Dedifferentiated amniotic fluid mesenchymal stem cell (primary cell): ENCODE data around the gene MCC.
"Not testable (repeated sequence)": the region's sequence is repeated elsewhere in the genome, so short reads cannot be mapped to it uniquely, and the experiment has no call there.

Experiments used
- DNase-seq: peaks from one replicate; pipeline ENCODE4 v3.0.0-alpha.2; 2016; ENCODE audit errors: extremely low spot score

The MCC gene

DNA sequence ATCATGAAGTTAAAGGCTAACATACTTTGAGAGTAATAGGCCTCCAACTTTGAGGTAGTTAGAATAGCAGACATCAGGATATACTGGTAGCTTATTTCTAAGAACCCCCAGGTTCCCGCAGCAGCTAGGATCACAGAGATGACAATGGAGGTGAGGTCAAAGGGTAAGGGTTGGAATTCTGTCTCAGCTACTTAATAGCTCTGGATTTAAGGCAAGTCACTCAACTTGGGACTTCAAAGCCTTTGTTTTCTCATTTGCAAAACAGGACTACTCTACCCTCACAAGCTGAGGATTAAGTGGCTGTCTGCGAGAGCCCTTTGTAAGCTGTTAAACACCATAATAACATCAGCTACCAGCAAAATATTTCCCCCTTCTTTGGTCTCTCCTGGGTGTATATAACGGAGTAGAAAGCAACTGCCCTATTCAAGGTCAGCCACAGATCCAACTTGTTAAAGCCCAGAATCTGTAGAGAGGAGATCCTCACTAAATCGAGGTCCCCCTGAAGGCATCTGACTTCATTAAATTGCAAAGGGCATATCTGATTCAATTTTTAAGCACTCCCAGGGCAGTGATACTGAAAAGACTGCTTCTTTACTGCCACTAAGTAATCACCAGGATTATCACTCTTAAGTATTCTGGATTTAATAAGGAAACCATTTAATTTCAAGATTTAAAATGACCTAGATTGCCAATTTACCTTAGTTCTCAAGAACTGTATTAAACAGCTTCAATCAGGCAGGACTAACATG is 407.0 kb downstream of the MCC start:
- DNase-seq, result no peak

DNA sequence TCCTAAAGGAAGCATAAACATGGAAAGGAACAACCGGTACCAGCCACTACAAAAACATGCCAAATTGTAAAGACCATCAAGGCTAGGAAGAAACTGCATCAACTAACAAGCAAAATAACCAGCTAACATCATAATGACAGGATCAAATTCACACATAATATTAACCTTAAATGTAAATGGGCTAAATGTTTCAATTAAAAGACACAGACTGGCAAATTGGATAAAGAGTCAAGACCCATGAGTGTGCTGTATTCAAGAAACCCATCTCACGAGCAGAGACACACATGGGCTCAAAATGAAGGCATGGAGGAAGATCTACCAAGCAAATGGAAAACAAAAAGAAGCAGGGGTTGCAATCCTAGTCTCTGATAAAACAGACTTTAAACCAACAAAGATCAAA is 411.6 kb downstream of the MCC start:
- DNase-seq, result not testable (repeated sequence)

DNA sequence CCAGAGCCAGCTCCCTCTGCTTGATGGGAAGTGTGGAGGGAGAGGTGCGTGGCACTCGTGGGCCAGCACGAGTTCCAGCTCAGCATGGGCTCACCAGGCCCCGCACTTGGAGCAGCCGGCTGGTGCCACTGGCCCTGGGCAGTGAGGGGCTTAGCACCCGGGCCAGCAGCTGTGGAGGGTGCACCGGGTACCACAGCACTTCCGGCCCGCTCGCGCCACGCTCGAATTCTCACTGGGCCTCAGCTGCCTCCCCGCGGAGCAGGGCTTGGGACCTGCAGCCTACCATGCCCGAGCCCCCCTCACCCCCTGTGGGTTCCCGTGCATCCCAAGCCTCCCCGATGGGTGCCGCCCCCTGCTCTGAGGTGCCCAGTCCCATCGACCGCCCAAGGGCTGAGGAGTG is 413.2 kb downstream of the MCC start:
- no peak for DNase-seq

DNA sequence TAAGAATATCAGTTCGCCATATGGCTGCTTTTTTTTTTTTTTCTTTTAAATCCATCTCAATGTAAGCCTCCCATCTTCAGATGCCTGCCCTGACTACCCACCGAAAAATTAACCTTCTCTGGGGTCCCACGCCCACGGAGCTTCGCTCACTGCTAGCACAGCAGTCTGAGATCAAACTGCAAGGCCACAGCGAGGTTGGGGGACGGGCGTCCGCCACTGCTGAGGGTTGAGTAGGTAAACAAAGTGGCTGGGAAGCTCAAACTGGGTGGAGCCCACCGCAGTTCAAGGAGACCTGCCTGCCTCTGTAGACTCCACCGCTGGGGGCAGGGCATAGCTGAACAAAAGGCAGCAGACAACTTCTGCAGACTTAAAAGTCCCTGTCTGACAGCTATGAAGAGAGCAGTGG is 414.6 kb downstream of the MCC start:
- not testable (repeated sequence) for DNase-seq

DNA sequence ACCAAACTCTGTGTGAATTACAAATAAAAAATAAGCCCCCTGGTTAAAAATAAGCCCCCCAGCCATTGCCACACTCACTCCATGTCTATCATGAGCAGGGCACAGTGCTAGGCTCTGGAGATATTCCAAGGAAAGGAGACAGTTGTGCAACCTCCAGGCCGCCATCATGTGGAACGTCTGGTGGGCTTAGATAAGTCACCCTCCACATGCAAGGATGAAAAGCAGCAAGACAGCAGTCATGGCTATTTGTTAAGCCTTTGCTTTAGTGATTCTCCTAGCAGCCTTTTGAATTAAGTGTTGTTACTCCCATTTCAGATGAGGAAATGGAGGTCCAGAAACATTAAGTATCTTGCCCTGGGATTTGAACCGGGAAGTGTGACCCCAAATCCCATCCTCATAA is 416.9 kb downstream of the MCC start:
- DNase-seq, result no peak

DNA sequence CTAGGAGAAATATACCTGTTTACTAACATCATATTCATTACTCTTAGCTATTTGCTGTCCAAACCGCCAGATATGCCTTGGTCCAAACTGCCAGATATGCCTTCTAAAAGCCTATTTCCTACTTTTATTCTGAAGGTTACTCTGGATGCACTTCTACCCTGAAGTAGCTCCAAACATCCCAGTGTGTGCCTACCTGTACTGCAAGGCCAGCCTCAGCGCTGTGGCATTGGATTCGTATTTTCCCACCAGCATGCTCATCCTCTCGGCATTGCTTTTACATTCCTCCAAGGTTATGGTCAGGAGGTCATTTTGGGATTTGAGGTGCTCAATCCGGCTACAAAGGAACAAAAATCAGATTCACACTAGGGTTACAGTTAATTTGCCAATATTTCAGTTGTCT is 417.4 kb downstream of the MCC start:
- no peak for DNase-seq

DNA sequence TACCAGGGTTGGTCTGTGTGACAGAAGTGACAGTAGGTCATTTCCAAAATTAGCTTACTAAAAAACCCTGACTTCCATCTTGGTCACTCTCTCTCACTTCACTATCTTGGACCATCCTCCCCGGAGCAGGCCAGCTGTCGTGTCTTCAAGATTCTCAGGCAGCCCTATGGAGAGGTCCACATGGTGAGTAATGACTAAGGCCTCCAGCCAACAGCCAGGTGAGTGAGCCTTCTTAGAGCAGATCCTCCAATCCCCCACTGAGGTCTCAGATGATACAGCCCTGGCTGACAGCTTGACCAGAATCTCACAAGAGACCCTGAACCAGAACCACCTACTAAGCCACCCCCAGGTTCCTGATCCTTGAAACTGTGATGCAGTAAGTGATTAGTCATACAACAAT is 419.7 kb downstream of the MCC start:
- DNase-seq, result no peak

DNA sequence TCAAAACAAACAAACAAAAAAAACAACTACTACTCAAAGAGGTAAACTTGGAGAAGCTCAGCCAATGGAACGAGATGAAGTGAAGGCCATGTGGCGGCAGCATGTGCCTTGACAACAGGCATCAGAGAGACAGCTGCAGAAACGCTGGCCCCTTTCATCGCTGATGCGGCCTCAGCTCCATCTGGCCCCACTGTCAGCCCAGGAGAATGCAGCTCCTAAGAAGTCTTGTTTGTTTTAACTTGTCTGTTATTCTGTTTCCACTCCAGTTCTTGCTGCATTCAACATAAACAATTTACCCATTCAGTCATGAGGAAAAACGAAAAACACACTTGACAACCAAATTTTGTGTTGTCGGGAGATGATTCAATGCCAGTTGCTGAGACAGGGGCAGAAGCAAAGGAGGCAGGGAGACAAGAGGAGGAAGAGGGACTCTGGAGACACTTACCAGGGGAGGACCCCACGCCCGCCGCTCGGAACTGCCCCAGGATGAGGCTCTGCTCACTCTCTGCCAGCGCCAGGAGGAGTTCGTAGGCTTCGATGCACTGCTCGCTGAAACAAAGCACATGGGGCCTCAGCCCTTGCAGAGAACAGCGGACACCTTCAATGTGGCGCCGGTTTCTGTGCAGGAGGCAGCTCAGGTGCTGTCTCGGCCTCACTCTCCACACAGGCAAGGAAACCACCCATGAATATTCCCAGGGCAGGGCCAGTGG is 420.5 kb downstream of the MCC start:
- DNase-seq, result no peak

DNA sequence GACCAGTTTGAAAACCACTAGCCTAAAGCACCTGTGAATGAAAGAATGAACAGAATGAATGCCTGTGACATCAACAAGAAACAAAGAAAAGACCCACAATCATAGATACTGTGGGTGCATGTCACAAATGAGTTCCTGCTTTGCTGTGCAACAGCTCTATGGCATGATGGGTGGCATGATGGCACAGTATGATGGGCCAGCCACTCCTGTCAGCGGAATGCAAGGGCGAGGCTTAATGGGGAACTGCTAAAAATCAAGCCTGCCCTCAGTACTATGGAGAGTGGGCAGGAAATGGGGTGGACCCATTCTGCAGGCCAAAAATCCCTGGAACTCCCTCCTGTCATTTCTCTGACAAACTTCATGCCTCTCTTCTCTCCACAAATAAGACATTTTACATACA is 422.6 kb downstream of the MCC start:
- DNase-seq, result no peak

DNA sequence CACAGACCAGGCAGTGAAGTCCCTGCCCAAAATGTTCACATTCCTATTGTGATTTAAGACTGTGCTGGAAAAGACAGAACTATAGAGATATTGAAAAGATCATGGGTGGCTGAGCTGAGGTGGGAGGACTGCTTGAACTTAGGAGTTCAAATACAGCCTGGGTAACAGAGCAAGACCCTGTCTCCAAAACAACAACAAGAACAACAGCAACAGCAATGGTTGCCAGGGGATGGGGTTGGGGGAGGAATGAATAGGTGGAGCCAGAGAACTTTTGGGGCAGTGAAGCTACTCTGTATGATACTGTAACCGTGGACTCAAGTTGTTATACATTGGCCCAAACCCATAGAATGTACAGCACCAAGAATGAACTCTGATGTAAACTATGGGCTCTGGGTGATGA is 423.4 kb downstream of the MCC start:
- DNase-seq, result no peak

DNA sequence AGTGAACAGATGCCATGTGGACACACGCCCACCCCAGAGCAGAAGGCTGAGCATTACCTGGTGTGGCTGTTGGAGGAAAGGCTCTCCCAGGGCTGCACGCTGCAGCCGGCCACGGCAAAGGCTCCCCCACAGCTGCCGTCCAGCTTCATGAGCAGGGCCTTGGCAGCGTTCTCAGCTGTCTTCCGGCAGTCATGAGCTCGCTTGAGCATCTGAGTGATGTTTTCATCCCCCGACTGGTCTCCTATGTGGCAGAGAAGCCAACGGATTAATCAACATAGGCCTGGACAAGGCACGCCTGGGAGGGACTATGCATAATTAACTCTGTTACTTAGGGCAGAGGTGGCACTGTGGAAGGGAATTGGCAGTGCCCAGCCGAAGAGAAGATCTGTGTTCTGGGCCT is 424.3 kb downstream of the MCC start:
- DNase-seq, result no peak

DNA sequence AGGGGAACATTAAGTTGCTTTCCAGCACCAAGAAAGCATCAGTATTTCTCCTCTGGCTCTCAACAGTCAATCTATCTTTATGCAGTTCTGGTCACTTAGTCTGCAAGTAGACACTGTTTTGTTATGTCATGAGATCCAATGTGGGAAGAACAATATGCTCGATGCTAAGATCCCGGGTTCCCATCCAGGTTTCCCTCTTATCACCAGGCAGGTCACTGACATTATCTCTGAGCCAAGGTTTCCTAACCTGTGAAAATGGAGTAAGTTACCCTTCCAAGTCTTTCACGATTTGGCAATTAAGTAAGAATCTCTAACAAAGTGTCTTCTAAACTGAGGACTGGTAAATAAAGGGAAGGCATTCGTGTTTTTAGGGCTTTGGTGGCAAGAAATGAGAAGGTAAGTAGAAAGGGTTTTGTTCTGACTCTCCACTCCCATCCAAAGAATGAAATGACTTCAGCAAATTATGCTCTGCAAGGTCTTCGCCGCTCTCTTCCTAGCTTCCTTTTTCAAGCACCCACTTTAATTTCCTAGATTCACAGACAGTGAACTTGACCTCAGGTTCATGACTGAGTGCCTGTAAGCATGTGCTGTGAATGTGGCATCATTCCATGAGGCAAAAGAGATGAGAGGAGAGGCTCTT is 425.3 kb downstream of the MCC start:
- no peak for DNase-seq

DNA sequence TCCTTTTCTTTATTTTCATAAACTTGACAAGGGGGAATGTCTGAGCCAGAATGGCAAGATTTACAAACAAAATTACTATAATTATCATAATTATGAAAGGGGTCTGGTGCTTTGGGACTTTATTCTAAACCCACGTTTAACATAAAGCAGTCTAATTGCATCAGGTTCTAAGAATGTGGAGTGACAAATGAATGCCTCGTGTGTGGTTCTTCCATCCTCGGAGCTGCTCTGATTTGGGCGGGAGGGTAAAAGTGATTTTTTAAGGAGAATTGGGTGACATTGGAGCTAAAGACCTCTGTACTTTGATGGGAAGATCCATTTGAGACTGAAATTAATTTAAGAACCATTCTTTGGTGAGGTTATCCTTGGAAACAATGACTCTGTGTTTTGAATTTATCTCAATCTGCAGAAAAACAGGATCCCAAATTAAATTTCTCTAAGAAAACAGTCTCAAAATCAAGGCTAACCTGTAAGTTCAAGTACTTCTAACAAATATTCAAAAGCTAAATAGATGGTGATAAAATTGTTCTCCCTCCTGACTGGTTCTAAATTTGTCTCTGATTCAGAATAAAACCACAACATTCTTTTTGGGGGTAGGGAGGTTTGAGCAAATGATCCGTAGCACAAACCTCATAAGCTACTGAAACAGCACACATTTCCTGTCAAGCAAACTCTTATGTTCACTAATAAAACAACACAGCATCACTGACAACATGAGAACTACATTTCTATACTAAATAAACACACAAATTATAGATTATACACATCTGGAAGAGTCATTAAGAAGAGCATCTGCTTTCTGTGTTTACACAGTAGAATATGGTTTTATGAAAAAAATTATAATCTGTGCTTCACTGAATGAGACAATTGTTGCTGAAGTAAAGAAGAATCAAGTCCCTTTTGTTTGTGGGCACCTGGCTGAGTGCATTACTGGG is 426.1 kb downstream of the MCC start:
- peak; percentile 40 for DNase-seq

DNA sequence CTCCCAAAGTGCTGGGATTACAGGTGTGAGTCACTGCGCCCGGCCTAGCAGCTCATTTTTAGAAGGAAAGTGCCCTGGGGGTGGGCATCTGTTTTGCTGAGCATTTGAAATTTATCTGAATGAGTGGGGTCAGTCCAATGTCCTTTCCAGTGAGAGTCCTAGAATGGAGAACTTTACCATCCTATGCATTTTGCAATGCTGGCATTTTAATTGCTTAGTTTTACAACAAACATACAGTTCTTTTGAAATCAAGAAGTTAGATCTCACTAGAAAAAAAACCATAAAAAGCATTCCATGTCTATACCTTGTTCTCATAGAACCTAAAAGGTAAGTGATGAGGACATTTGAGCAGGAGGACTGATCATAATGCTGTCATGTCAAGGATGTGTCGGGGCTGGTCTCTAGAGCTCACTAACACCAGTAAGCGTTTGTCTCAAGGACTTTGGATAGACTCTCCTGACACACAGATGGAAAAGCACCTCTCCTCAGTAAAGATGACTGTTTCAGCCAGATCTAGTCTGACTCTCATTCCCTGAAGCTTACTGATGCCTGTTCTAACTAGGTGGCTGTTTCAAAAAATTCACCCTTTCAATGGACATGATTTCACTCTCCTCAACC is 427.7 kb downstream of the MCC start:
- no peak for DNase-seq

DNA sequence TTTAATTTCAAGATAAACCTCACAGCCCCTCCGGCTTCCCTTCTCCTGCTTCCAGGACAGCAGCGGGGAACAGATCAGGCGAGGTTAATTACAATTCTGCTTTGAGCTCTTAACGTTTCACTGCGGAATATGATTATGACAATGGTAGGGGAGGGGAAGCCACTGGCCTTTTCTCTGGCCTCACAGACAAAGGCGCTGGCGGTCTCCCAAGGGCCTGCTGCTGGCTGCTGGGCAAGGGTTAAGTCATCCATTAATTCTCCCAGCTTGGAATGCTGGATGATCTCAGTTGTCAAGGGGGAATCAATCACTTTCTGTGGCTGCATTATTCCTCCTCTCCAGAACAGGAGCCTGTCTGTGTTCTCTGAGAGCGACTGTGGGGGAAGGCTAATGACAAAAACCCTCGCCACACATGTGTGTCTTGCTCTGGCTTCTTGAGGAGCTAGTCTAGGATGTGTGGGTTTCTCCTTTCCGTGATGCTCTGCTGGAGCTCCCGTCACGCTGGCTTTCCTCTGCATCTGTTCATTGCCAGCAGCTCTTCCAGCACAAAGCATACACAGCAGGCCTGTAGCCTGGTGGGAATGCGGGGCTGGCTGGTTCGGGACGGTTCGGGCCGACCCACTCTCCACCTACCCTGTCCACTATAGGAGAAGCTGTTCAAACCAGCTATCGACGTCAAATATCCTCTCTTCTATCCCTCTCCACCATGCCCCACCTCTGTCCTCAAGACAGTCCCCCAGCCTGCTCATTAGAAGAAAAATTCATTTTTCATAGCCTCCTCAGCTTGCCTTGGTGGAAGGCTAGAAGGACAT is 428.8 kb downstream of the MCC start:
- DNase-seq, result no peak

DNA sequence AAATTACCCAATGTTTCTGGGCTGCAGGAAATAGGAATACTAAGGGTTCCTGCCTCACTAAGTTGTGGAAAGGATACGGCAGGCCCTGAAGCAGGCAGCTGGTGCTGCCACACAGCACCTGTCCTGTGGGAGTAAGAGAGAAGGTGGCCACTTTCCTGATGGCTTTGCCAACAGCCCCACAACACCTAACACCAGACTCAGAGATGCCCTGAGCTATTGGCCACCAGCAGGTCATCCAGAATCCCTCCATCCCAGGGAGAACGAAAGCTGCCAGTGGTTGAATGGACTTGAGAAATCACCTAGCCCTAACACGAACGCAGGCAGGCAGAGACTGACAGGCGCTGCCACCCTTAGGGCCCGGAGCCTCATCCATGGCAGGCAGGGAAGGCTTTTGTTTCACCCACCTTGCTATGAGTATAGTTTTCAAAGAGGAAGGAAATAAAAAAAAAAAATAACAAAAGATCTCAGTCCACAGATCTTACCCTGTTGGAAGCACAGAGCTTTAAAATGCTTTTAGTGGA is 429.5 kb downstream of the MCC start:
- no peak for DNase-seq

DNA sequence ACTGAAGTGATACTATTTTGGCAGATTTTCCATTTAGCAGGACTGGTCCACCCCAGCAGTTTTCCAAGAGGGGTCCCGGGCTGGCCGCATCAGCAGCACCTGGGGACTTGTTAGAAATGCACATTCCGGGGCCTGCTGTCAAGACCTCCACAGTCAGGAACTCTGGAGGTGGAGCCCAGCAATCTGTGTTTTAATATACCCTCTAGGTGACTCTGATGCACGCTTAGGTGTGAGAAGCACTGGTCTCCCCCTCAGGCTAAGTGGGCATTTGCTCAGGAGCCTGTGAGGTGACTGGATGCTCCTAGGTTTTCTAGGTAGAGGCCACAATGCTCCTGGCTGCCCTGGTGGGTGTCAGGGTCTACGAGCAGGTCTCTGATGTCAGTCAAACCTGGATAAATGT is 430.0 kb downstream of the MCC start:
- DNase-seq, result no peak

DNA sequence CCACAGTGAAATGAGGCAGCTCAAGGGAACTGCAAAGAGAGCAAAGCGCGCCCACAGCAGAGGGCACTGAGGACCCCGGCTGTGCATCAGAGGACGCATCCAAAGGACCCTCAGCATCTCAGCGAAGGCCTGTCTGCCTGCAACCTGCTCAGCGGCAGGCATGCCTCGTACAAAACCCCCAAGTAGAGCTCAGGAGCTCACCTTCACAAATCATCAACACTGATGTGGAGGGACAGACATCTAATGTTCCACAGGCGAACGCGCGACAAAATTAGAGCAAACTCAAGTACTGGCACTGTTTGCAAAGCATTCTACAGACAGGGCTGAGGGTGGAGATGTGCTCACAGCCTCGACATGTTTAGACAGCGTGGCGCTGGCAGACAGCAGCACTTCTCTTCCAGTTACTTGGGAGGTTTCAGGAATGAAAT is 430.7 kb downstream of the MCC start:
- no peak for DNase-seq

DNA sequence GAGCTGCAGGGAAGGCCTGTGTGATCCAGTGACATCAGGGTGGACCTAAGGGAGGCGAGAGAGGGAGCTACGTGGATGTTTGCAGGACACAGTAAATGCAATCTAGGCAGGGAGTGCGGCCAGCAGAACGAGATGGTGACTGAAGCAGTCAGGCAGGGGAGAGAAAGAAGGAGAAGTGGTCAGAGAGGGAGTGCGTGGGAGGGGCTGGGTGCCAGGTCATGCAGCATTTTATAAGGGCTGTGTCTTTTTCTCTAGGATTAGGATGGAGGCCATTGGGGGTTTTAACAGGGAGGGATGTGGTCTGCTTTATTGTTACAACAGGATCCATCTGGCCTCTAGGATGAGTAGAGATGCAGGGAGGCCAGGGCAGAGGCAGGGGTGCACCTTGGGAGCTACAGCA is 431.3 kb downstream of the MCC start:
- no peak for DNase-seq

DNA sequence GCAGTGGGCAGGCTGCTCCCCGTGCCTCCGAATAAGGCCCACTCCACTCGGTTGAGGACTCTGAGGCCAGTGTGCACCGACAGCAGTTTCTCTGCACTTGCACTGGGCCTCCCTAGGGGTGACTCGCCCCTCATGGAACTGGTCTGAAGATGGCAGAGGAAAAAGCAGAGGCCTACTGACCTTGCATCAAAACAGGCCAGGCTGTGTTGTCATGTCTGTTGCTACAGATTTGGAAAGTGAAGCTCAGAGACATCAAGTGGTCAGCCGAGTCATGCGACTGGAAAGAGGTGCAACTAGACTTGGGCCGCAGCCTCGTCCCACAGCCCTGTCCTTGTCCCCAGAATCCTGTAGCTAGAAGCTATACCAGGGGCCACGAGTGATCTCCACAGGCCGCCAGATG is 433.4 kb downstream of the MCC start:
- DNase-seq, result no peak
